ENCODE results near the gene LTA4H. TPM values are rescaled to one million over a fixed set of nuclear protein-coding genes. Genes with fewer than 3 reads are reported as not detected.

Gene LTA4H
- total RNA-seq, 6 experiments from 2014 or later, result 19.0 to 32.5 (median 27.1) TPM

- 4% methylated on average over 22 of the region's 25 CpGs for WGBS (ENCODE audit: insufficient coverage, low coverage, low lambda C conversion rate, missing lambda C conversion rate)
- intact Hi-C loops (cut with DNase I), result no loop called here
Observed at GRCh38 chr12:96034621-96035282, 635 bp downstream of the LTA4H start.

GRCh38 chr12:96033549-96034389 is 1.6 kb downstream of the LTA4H start:
- DNase-seq, result no peak
- Histone ChIP-seq H3K9me3 (no peaks in the 10 kb centered on the region), H3K4me3 (peak overlapping the region in 2 of 3 donors; percentile 85 to 91), H3K27ac (no peak overlapping the region), H3K27me3 (no peaks in the 10 kb centered on the region), H3K4me1 (peaks cover 0 to 9% (median 4%) of the 10 kb centered on the region in 4 donors), H3K36me3 (no peaks in the 10 kb centered on the region)
- 69% methylated on average over 7 of the region's 7 CpGs for WGBS (ENCODE audit: insufficient coverage, low coverage, low lambda C conversion rate, missing lambda C conversion rate)
- TF ChIP-seq CTCF (IDR thresholded peaks at IDR 0.05), result no peak
- TF ChIP-seq POLR2A (IDR thresholded peaks at IDR 0.05), result no peak
- no peak for ATAC-seq
- intact Hi-C loops (cut with DNase I), result no loop called here

More at GRCh38 chr12:96034621-96035282, 635 bp downstream of the LTA4H start:
- TF ChIP-seq CTCF (IDR thresholded peaks at IDR 0.05) (no peak), POLR2A (IDR thresholded peaks at IDR 0.05) (no peak)
- ATAC-seq (peak in 1 of 4 donors; percentile 7), DNase-seq (peak in 1 of 3 donors; percentile 31)
- H3K27me3 ChIP-seq, result no peaks in the 10 kb centered on the region
- H3K27ac ChIP-seq, result peak overlapping the region; percentile 61 to 67 (median 66)
- H3K9me3 ChIP-seq, result no peaks in the 10 kb centered on the region
- peak overlapping the region; percentile 85 to 91 (median 87) for H3K4me3 ChIP-seq
- no peaks in the 10 kb centered on the region for H3K36me3 ChIP-seq
- peaks cover 0 to 9% (median 4%) of the 10 kb centered on the region in 4 donors for H3K4me1 ChIP-seq

GRCh38 chr12:96029826-96030225 is 5.6 kb downstream of the LTA4H start:
- DNase-seq (no peak), ATAC-seq (no peak)
- no peak overlapping the region for H3K4me3 ChIP-seq
- H3K27ac ChIP-seq, result no peak overlapping the region
- no peaks in the 10 kb centered on the region for H3K9me3 ChIP-seq
- no peaks in the 10 kb centered on the region for H3K27me3 ChIP-seq
- H3K36me3 ChIP-seq, result peaks cover 0 to 17% (median 3%) of the 10 kb centered on the region in 4 donors
- TF ChIP-seq CTCF (IDR thresholded peaks at IDR 0.05) (no peak), POLR2A (IDR thresholded peaks at IDR 0.05) (no peak)
- 89% methylated on average over 2 of the region's 2 CpGs for WGBS (ENCODE audit: insufficient coverage, low coverage, low lambda C conversion rate, missing lambda C conversion rate)
- intact Hi-C loops (cut with DNase I), result no loop called here
- H3K4me1 ChIP-seq, result peaks cover 0 to 9% (median 4%) of the 10 kb centered on the region in 4 donors

- 77% methylated on average over 1 of the region's 1 CpG for WGBS (ENCODE audit: insufficient coverage, low coverage, low lambda C conversion rate, missing lambda C conversion rate)
- DNase-seq, result no peak
- Histone ChIP-seq H3K27ac (no peak overlapping the region), H3K36me3 (peaks cover 0 to 23% (median 3%) of the 10 kb centered on the region in 4 donors), H3K9me3 (no peaks in the 10 kb centered on the region), H3K4me1 (no peaks in the 10 kb centered on the region), H3K27me3 (no peaks in the 10 kb centered on the region), H3K4me3 (no peak overlapping the region)
- intact Hi-C loops (cut with DNase I), result no loop called here
- ATAC-seq, result no peak
- TF ChIP-seq CTCF (IDR thresholded peaks at IDR 0.05) (no peak), POLR2A (IDR thresholded peaks at IDR 0.05) (no peak)
Observed at GRCh38 chr12:96028538-96028937, 6.8 kb downstream of the LTA4H start.
